ELF-1 (cell line): ENCODE data around the gene DCLK1.

Experiments used
- DNase-seq: peaks from one replicate; pipeline ENCODE4 v3.0.0-alpha.2; 2016; ENCODE audit warnings: low read depth, low spot score

The DCLK1 gene

DNA sequence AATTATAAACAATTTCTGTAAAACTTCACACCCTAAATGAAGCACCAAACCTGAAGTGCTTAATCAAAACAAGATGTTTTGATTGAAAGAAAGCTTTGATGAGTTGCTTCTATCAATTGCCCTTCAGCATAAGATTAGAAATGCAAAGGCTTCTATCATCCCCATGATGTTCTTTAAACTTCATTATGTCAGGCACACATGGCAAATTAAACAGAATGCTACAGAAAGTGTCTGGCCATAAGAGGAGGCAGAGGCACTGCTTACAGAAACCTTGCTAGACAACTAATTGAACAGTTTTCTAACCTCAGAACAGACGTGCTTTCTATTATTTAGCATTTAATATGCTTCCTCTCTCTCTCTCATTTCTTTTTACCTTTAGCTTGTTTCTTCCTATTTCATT is 228.1 kb downstream of the DCLK1 start:
- no peak for DNase-seq

DNA sequence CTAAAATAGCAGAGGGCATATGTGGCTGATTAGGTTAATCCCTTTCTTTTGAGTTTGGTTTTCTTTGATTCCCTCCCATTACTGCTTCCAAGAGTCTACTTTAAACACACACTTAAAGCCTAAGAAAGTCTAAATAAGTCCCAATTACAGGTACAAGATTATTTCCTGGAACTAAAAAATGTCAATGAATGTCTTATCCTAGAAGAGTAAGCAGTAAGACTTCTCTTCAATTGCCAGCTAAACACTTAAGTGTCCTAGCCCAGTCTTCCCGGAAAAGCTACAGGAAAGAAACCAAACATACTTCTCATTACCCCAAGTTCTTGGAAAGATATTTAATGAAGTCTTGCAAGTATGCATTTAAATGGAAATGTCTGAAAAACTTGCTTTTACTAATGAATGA is 233.1 kb downstream of the DCLK1 start:
- no peak for DNase-seq

DNA sequence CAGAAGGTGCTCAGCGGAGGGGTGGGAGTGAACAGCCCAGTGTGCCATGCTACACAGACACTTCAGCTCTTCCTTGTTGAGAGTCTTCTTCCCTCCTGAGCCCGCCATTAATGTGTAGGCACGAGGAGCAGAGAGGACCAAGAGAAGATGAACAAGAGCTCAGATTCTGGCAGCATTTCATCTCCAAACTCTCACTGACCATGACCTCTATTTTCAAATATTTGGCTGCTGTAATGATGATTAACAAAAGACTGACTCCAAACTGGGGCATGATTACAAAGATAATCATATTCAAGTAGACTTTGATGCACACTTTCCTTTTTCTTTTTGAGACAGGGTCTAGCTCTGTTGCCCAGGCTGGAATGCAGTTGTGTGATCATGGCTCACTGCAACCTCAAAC is 236.5 kb downstream of the DCLK1 start:
- DNase-seq = no peak

DNA sequence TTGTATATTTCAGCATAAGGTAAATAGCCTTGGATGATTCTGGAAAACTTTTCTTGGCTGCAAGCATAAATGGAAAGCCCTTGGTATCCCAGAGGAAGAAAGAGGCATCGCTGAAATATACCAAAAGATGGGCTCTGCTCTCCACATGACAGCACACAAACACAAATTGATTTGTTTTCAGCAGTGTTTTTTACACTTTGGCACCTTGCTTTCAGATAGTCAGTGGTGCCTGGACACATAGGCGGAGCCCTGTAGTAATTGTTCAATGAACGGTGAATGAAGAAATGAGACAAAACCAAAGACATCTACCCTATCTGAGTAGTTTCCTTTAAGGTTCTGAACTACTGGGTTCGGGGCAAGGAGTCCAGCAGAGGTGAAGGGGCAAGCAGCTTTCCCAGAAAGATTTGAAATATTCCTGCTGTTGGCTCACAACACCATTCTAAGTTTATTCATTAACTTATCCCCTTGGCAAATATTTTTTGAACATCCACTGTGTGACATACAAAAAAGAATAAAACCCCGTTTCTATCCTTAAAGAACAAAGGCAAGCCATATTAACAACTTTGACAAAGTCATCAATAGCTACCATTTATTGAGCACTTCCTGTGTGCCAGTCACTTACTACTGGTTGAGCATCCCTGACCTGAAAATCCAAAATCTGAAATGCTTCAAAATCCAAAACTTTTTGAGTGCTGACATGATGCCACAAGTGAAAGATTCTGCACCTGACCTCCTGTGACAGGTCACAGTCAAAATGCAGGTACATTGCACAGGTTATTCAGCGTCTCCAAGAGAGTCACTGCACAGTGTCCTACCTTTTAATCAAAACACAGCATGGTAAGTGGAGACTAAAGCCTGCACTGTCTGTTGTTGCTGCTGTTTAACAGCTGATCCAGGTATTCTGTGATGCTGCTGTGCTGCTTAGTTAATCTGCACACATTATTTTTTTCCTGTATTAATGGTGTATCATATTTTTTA is 238.1 kb downstream of the DCLK1 start:
- DNase-seq = no peak

DNA sequence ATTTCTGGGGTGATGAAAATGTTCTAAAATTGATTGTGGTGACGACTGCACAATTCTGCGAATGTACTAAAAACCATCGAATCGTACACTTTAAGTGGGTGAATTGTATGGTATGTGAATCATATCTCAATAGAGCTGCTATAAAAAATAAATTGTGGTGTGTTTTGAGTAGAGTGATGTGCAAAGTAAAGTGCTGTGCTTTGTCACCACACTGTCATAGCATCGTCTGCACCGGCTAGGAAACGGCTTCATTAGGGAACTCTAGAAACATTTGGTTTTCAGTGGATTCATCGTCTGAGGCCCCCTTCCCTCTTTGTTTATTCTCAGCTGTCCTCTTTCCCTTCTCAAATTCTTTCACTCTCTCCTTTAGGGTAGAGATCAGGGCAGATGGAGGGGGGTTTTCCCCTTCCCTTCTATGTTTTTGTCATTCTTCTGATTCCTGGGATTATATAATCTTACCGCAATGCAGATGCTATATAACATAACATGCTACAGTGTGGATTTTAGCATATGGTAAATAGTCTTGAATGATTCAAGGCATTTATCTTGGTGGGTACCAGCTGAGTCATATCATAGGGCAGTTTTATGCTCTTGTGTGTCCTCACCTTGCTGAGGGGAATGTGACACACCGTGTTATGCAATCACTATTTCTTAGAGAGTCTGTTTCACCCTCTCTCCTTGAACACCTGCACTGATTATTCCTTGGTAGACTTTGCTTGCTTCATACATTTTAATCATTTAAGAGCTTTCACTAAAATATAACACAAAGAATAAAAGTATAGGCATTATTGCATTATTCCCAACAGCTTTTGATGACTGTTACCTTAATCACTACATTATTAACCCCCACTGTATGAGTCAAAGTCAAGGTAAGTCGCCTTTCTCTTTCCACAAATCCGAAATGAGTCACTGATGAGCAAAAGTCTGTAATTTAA is 239.4 kb downstream of the DCLK1 start:
- no peak for DNase-seq

DNA sequence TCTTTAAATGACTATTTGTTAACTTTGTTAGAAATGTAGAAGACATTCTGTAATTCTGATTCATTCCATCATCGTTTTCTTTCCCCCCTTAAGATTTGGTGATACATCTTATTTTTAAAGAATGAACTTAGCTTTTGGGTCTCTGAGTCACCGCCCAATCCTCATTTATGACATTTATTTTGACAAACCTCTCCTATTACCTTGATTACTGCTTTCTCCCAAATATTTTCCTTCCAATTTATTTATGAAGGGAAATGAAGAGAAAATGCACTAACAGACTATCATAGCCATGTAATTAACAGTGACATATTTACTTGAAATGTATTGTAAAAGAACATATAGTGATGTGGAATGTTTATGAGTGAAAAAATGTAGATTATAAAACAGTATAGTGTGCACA is 241.6 kb downstream of the DCLK1 start:
- DNase-seq = no peak

DNA sequence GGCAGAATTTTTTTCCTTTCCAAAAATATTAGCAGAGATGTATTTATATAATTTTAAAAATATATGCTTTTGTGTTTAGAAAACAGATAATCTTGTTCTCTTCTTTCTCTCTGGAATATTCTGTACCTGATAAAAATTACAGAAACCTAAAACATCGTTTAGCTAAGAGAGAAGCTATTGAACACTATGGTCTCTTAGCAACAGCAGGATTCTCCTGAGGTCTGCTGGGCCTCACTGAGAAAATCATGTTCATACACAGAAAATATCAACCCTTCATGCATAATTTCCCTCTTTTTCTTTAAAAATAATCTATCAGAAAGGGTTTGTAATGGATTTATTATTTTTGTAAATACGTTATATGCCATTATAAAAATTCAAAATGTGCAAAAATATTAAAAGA is 242.2 kb downstream of the DCLK1 start:
- no peak for DNase-seq

DNA sequence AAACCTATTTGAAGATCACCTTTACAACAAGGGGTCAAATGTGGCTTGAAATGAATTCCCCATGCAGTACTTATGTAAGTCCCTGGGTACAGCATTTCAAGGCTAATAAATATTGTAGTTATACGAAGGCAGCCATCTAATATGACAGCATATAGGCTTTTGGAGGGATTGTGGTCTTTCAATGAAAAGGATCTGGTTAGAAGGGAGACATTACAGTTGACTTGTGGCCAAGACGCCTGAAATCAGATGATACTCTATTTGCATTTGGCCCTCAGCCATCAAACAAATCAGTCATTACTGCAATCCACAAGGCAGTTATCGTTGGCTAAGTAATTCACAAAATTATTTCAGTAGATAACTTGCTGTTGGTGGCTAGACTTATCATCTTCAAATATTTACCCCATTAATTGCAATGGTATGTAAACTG is 242.7 kb downstream of the DCLK1 start:
- no peak for DNase-seq

DNA sequence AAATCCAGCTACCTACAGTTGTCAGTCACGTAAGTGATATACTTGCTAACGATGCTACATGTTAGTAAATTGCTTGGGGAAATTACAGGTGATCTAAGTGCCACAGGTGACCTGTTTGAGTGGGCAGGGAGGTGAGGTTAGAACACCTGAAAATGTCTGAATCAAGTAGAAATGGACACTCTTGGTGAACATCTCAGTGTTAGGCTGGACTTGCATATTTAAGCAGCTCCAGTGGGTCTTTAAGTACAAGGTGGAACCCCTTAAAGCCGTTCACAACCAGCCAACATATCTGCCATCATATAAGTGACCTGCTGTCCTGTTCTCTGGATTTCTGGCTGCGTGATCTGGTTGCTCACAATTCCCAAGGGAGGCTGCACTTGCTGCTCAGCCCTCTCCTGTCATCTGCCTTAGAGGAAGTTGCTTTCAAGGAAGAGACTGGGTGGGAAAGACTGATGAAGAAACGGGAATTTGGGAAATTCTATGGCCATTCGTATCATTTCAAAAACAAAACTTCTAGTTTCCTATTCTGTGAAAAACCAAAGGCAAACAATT is 244.0 kb downstream of the DCLK1 start:
- no peak for DNase-seq

DNA sequence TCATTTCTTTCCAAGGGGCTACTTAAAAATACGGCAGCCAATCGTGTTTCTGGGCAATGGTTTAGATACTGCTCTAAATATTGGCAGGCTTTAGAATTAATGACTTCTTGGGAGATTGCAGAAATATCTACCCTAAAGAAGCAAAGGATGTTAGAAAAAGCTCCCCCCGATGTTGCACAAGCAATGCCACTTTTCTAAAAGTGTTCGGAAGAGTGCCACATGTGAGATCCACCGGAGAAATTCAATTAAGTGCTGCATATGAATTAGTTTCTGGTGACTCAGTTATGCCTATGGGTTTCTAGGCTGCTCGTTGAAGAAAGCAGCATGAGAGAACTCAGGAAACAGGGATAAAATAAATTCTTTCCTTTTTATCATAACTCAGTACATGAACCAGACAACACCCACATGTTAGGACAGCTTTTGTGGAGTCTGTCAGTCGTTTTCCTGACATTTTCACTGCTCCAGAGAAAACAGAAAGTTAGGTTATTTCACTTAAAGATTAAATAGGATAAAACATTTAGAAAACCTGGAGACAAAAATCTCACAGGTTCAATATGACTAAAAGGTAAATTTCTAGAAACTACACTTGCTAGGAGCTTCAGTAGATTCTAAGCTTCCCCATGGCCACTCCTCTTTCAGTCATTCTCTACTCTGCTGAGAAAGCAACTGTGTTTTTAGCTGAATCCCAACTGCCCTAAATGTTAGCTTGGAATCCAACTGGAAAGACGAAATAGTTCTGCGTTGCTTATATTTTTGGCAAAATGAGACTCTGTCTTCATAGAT is 244.7 kb downstream of the DCLK1 start:
- no peak for DNase-seq

DNA sequence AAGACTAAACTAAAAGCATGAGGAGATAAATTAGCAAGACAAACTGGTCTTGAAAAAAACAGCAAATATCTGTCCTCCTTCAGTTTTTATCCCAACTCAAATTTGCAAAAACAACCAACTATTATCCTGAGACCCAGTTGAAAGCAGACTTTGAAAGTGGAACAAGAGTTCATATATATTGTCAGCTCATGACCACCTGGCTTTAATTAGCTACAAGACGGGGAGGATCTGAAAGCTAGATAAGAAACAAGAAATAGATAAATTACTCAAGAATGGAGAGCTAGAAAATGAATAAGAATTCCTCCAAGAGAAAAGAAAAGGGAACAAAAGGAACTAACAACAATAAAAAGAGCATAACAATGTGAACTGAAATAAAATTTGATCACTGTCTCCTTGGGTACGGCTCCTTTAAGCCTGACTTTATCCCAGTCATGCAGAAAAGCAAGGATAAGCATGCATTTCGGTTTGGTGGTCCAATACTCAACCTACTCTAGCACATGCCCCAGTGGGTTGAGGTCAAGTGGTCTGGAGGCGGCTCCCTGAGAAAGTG is 246.9 kb downstream of the DCLK1 start:
- no peak for DNase-seq

DNA sequence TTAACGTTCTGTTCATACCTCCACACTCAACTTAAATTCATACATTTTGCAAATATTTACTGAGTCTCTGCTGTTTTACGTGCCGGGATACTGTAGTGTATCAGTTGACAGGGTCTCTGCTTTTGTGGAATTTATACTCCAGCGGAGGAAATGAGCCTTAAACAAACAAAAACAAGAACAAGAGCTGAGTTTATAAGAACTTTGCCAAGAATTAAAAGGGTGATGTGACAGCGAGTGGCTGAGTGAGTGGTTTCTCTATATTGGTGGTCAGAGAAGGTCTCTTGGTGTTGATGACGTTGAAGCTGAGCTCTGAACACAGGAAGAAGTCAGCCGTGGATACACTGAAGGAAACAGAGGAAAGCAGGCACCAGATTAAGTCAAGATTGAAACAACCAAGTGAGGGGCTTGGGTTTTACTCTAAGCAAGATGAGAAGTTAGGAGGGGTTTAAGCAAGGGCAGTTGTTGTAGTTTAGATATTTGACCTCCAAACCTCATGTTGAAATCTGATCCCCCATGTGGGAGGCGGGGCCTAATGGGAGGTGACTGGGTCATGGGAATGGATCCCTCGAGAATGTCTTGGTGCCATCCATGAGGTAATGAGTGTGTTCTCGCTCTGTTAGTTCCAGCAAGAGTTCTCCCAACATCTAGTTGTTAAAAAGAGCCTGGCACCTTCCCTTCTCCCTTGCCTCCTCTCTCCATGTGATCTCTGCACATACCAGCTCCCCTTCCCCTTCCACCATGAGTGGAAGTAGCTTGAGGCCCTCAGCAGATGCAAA is 248.3 kb downstream of the DCLK1 start:
- DNase-seq = no peak

DNA sequence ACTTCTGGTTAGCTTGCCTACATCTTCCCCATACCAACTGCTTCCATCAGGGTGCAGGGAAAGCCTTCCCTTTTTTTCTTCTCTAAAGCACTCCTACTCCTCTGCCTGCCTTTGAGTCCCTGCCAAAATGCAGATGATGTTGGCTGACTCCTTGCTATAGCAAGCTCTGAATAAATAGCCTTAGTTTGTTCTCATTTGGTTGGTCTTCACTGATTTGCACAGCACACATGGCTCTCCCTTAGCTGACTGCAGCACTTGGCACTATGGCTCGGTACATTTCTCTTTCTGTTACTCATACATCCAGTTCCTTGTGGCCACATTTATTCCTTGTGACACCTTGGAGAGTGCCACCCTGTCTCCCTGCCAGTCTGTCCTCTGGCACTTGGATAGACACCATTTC is 249.8 kb downstream of the DCLK1 start:
- no peak for DNase-seq

DNA sequence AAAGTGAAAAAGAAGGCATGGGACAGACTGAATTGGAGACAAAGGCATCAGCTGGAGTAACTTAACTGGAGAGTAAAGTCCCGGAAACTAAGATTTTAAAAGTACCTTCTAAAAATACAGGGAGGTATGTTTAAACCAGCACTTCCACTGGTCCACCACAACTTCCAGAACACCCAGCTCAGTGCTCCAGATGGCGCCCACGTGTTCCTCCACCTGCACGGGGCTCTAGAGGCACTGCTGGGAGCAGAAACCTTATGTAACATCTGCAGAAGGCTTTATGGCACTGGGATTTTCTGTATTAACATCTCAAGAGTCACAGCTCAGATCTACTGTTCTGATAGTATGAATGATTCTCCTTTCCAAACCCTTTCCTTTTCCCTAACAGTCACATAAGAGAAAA is 252.1 kb downstream of the DCLK1 start:
- no peak for DNase-seq

DNA sequence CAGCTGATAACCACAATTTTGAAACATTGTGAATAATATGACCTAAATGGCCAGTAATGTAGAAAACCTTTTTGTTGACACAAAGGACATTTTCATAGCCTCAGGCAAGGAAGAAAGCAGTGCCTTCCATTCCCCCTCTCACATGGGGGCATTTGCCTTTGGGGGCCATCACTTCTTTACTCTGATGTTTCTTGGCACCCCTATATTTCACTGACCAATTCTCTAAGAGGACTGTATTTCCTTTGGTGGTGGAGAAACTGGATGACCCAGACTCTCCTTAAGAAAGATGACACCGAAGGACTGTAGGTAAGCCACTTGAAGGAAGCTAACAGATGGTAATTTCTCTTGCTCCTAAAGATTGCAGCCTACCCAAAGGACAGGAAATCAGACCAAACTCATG is 254.6 kb downstream of the DCLK1 start:
- DNase-seq = no peak

DNA sequence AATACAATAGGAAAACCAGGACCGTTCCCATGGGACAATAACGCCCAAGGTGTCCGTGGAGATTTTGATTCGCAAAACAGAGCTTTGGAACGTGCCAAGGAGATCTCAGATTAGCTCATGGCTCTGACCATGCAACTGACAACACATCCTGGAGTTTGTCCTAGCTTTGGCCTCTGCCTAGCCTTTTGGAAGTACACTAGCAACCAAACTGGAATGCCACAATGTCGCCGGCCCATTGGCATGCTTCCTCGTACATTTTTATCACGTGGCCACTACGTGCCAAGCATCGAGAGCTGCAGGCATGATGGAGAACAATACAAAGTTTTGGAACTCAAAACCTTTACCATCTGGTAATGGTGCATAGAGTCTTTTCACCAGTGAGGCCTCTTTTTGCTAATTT is 256.5 kb downstream of the DCLK1 start:
- DNase-seq = no peak

DNA sequence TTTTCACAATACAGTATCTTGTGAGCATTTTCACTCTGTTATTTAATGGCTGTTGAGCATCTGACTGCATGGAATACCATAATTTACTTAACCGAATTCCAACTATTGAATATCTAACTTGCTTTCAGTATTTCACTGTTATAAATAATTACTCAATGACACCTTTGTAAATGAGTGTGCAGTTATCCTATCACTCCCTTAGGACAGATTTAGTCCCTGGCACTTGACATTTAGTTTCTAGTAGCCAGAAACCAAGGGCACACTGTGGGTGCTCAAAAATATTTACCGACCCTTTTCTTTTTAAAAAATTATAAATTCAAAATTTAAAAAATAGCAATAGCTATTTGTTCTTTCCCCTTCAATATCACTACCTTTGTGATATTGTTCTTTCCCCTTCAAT is 258.8 kb downstream of the DCLK1 start:
- no peak for DNase-seq

DNA sequence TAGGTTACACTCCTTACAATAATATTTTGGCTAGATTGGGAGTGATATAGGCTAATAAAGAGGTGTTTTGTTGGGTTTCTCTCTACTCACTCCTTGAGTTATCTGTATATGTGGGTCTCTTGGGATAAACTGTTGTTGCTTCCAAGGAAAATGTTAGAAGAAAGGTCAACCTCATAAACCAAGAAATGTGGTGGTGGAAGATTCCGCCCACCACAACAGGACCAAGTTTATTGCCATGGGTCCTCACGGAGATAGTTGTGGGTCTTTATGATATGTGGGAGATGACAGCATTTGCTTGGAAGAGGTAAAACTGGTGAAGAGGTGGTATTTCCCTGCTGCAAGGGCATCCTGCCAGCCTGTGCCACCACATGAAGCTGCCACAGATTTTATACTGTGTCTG is 259.6 kb downstream of the DCLK1 start:
- DNase-seq = no peak

DNA sequence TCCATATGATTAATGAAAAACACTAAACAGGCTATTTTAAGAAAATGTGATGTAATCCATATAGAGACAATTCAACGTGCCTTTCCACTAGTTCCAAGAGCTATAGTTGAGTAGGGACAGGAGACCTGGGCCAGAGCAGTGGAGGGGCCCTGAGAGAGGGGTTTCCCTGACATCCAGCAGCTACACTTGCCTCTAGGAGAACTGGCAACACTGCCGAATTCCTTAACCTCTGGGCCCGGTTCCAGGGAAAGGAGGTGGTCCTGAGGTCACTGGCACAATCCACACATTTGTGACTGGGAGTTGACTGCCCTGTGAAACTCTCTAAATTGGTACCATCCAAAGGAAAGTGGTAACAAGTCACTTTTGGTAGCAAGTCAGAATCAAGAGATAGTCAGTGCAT is 264.4 kb downstream of the DCLK1 start:
- no peak for DNase-seq
